HEK293 (cell line): ENCODE results near the gene MCEMP1.

Experiments used
- CTCF ChIA-PET: fragments of 350-600 bp; formaldehyde crosslinking; extraction: SDS; loops from one replicate; lab custom pipeline; 2021; ENCODE audit warnings: antibody characterized with exemption; lab: Yijun Ruan, JAX
- POLR2A ChIA-PET: fragments of 300-600 bp; formaldehyde crosslinking; extraction: SDS; loops from one replicate; lab custom pipeline; 2020; ENCODE audit warnings: antibody characterized with exemption, inconsistent platforms; lab: Yijun Ruan, JAX
- H3K27ac ChIP-seq: fragments of 200-500 bp; sonication (Bioruptor generic); 2 replicates; pipeline ENCODE4 v1.5.1; 2014; ENCODE audit warnings: low read depth, low read length, control low read depth, inconsistent platforms; ENCODE audit errors: extremely low read depth
- H3K36me3 ChIP-seq, 2 experiments: fragments of 200-500 bp in 1 of 2; sonication (Bioruptor generic) in 1 of 2; 1 replicate in 1 of 2; 2 replicates in 1 of 2; pipeline ENCODE4 v1.5.1; 2014 to 2017; ENCODE audit warnings: inconsistent platforms in 2 of 2, low read length in 2 of 2; ENCODE audit not compliant: control insufficient read depth in 2 of 2, insufficient read depth in 1 of 2
- H3K4me1 ChIP-seq: fragments of 200-500 bp; sonication (Bioruptor generic); 2 replicates; pipeline ENCODE4 v1.5.1; 2014; ENCODE audit warnings: mild to moderate bottlenecking, low read length, inconsistent platforms; ENCODE audit not compliant: control insufficient read depth, insufficient read depth
- H3K4me3 ChIP-seq: 2 replicates; pipeline ENCODE4 v1.5.1; 2011; ENCODE audit warnings: low read depth, mild to moderate bottlenecking, control low read depth, low read length, moderate library complexity
- H3K9me3 ChIP-seq: fragments of 200-500 bp; sonication (Bioruptor generic); 2 replicates; pipeline ENCODE4 v1.5.1; 2014; ENCODE audit warnings: low read depth, low read length, inconsistent platforms; ENCODE audit not compliant: control insufficient read depth, insufficient read depth
- CTCF ChIP-seq: fragments of 450-650 bp; formaldehyde crosslinking; IDR thresholded peaks from 2 replicates; pipeline ENCODE4 v1.5.1; 2016; ENCODE audit warnings: missing biosample characterization, missing genetic modification characterization
- EGR2 ChIP-seq: fragments of 450-650 bp; formaldehyde crosslinking; IDR thresholded peaks from 2 replicates; pipeline ENCODE4 v1.5.1; 2016; ENCODE audit warnings: low read depth, missing biosample characterization, missing genetic modification characterization
- MZF1 ChIP-seq: fragments of 450-650 bp; formaldehyde crosslinking; IDR thresholded peaks from 2 replicates; pipeline ENCODE4 v1.5.1; 2017; ENCODE audit warnings: missing biosample characterization, missing genetic modification characterization, borderline replicate concordance
- PRDM2 ChIP-seq: fragments of 450-650 bp; formaldehyde crosslinking; IDR thresholded peaks from 2 replicates; pipeline ENCODE4 v1.5.1; 2016; ENCODE audit warnings: missing biosample characterization, missing genetic modification characterization, borderline replicate concordance
- TSHZ1 ChIP-seq: fragments of 450-650 bp; formaldehyde crosslinking; IDR thresholded peaks from 2 replicates; pipeline ENCODE4 v1.5.1; 2016; ENCODE audit warnings: missing biosample characterization, missing genetic modification characterization, borderline replicate concordance
- ZNF121 ChIP-seq: fragments of 450-650 bp; formaldehyde crosslinking; IDR thresholded peaks from 2 replicates; pipeline ENCODE4 v1.5.1; 2016; ENCODE audit warnings: missing biosample characterization, missing genetic modification characterization
- ZNF239 ChIP-seq: fragments of 450-650 bp; formaldehyde crosslinking; IDR thresholded peaks from 2 replicates; pipeline ENCODE4 v1.5.1; 2016; ENCODE audit warnings: missing biosample characterization, missing genetic modification characterization
- ZNF785 ChIP-seq: fragments of 450-650 bp; formaldehyde crosslinking; IDR thresholded peaks from 2 replicates; pipeline ENCODE4 v1.5.1; 2016; ENCODE audit warnings: missing biosample characterization, missing genetic modification characterization

The MCEMP1 gene

GRCh38 chr19:7646426-7646700, 30.5 kb upstream of the MCEMP1 start (continued):
- TF ChIP-seq TSHZ1 (tag by site-specific recombination) (no peak), PRDM2 (tag by site-specific recombination) (no peak), CTCF (tag by site-specific recombination) (no peak)

- no peaks in the 10 kb centered on the region for H3K9me3 ChIP-seq
- peaks cover 0 to 6% of the 10 kb centered on the region in 2 experiments; a peak in 1 of 3 replicates for H3K36me3 ChIP-seq
- CTCF ChIA-PET, result no interaction called here
- TF ChIP-seq MZF1 (tag by site-specific recombination), result no peak
- 0 out of 2 replicates have a peak, but pooled peaks have one; percentile 19 for TF ChIP-seq EGR2
- TF ChIP-seq, all 188 proteins: peak for 1
- no peaks in the 10 kb centered on the region for H3K4me1 ChIP-seq
- no peak overlapping the region for H3K27ac ChIP-seq
- H3K4me3 ChIP-seq, result no peak overlapping the region
- POLR2A ChIA-PET, result no interaction called here
Observed at GRCh38 chr19:7647156-7647555, 29.7 kb upstream of the MCEMP1 start.

- CTCF ChIA-PET, result interaction anchor here (1.7 to 2.4 kb wide), 2 partner anchors 32 to 80 kb away, joined by 7 to 11 read pairs; partner anchors contain the start of gene TRAPPC5
- POLR2A ChIA-PET, result interaction anchor here (0.6 to 0.8 kb wide), 2 partner anchors 10 to 31 kb away, joined by 3 to 4 read pairs; no protein-coding TSS in a partner anchor
- Histone ChIP-seq H3K27ac (no peak overlapping the region), H3K36me3 (peaks cover 0 to 4% of the 10 kb centered on the region in 2 experiments; a peak in 1 of 3 replicates), H3K4me1 (no peaks in the 10 kb centered on the region), H3K4me3 (no peak overlapping the region), H3K9me3 (no peaks in the 10 kb centered on the region)
- TF ChIP-seq ZNF121 (tag by site-specific recombination), result peak; percentile 88
- TF ChIP-seq ZNF239 (tag by site-specific recombination), result peak; percentile 100
- TF ChIP-seq ZNF785 (tag by site-specific recombination), result no peak
Observed at GRCh38 chr19:7648265-7649014, 28.4 kb upstream of the MCEMP1 start.
